ENCODE data around the gene TBC1D32. TPM values are rescaled to one million over a fixed set of nuclear protein-coding genes. Genes with fewer than 3 reads are reported as not detected.
"Not testable (repeated sequence)": the region's sequence is repeated elsewhere in the genome, so short reads cannot be mapped to it uniquely, and the experiment has no call there.

Gene TBC1D32
- total and polyA plus RNA-seq, 5 donors from 2014 or later = 2.2 to 6.0 (median 3.0) TPM

- DNase-seq; H3K27ac ChIP-seq (ENCODE audit: insufficient read depth, low read length, poor library complexity, severe bottlenecking); H3K4me1 ChIP-seq (ENCODE audit: control insufficient read depth, insufficient read depth, low read length, poor library complexity, severe bottlenecking); H3K27me3 Mint-ChIP-seq; H3K36me3 ChIP-seq (ENCODE audit: control insufficient read depth, insufficient read depth, low read length); H3K4me3 Mint-ChIP-seq; H3K27me3 ChIP-seq (ENCODE audit: control insufficient read depth, insufficient read depth, low read length); H3K4me1 Mint-ChIP-seq; H3K4me3 ChIP-seq (ENCODE audit: low read depth, low read length); H3K9me3 ChIP-seq (ENCODE audit: control insufficient read depth in 2 of 2, low read length in 2 of 2); H3K9me3 Mint-ChIP-seq; ATAC-seq (ENCODE audit: low read depth in 2 of 2): not testable (repeated sequence)
- Mint-ChIP-seq H3K27ac (peak overlapping the region in 1 of 3 donors; percentile 79), H3K36me3 (peaks cover 13% of the 10 kb centered on the region)
Observed at GRCh38 chr6:121301156-121301555, 33.1 kb downstream of the TBC1D32 start.

GRCh38 chr6:121297694-121298093, 36.6 kb downstream of the TBC1D32 start:
- H3K27ac ChIP-seq (ENCODE audit: insufficient read depth, low read length, poor library complexity, severe bottlenecking) = no peak overlapping the region
- Mint-ChIP-seq H3K36me3 (peaks cover 22% of the 10 kb centered on the region), H3K4me3 (no peak overlapping the region), H3K27ac (no peak overlapping the region), H3K27me3 (no peaks in the 10 kb centered on the region), H3K9me3 (no peaks in the 10 kb centered on the region), H3K4me1 (peaks cover 0 to 5% (median under 1%) of the 10 kb centered on the region in 4 donors)
- no peaks in the 10 kb centered on the region for H3K27me3 ChIP-seq (ENCODE audit: control insufficient read depth, insufficient read depth, low read length)
- H3K9me3 ChIP-seq (ENCODE audit: control insufficient read depth in 2 of 2, low read length in 2 of 2) = no peaks in the 10 kb centered on the region
- DNase-seq (no peak), ATAC-seq (ENCODE audit: low read depth in 2 of 2) (no peak)
- H3K4me1 ChIP-seq (ENCODE audit: control insufficient read depth, insufficient read depth, low read length, poor library complexity, severe bottlenecking) = no peaks in the 10 kb centered on the region
- no peak overlapping the region for H3K4me3 ChIP-seq (ENCODE audit: low read depth, low read length)
- H3K36me3 ChIP-seq (ENCODE audit: control insufficient read depth, insufficient read depth, low read length) = no peaks in the 10 kb centered on the region

- H3K36me3 Mint-ChIP-seq = peaks cover 31% of the 10 kb centered on the region
- peaks cover 2% of the 10 kb centered on the region for H3K36me3 ChIP-seq (ENCODE audit: control insufficient read depth, insufficient read depth, low read length)
- H3K27me3 Mint-ChIP-seq = no peaks in the 10 kb centered on the region
Observed at GRCh38 chr6:121285041-121285440, 49.2 kb downstream of the TBC1D32 start.

GRCh38 chr6:121274666-121275295, 59.5 kb downstream of the TBC1D32 start:
- no peak for ATAC-seq (ENCODE audit: low read depth in 2 of 2)
- Histone ChIP-seq H3K4me3 (ENCODE audit: low read depth, low read length) (no peak overlapping the region), H3K27me3 (ENCODE audit: control insufficient read depth, insufficient read depth, low read length) (no peaks in the 10 kb centered on the region)

More at GRCh38 chr6:121285041-121285440, 49.2 kb downstream of the TBC1D32 start:
- H3K27ac ChIP-seq (ENCODE audit: insufficient read depth, low read length, poor library complexity, severe bottlenecking) = no peak overlapping the region
- no peaks in the 10 kb centered on the region for H3K27me3 ChIP-seq (ENCODE audit: control insufficient read depth, insufficient read depth, low read length)
- Mint-ChIP-seq H3K4me3 (no peak overlapping the region), H3K4me1 (no peaks in the 10 kb centered on the region), H3K9me3 (peaks cover 0 to 3% (median 0%) of the 10 kb centered on the region in 7 donors), H3K27ac (no peak overlapping the region)
- no peak overlapping the region for H3K4me3 ChIP-seq (ENCODE audit: low read depth, low read length)
- ATAC-seq (ENCODE audit: low read depth in 2 of 2) (no peak), DNase-seq (no peak)
- H3K4me1 ChIP-seq (ENCODE audit: control insufficient read depth, insufficient read depth, low read length, poor library complexity, severe bottlenecking) = no peaks in the 10 kb centered on the region
- no peaks in the 10 kb centered on the region for H3K9me3 ChIP-seq (ENCODE audit: control insufficient read depth in 2 of 2, low read length in 2 of 2)

GRCh38 chr6:121263742-121264141, 70.5 kb downstream of the TBC1D32 start:
- H3K4me3 Mint-ChIP-seq = no peak overlapping the region
- Histone ChIP-seq H3K9me3 (ENCODE audit: control insufficient read depth in 2 of 2, low read length in 2 of 2) (peaks cover 0 to 13% of the 10 kb centered on the region in 2 experiments), H3K27ac (ENCODE audit: insufficient read depth, low read length, poor library complexity, severe bottlenecking) (no peak overlapping the region), H3K27me3 (ENCODE audit: control insufficient read depth, insufficient read depth, low read length) (no peaks in the 10 kb centered on the region), H3K36me3 (ENCODE audit: control insufficient read depth, insufficient read depth, low read length) (peaks cover 3% of the 10 kb centered on the region), H3K4me3 (ENCODE audit: low read depth, low read length) (no peak overlapping the region), H3K4me1 (ENCODE audit: control insufficient read depth, insufficient read depth, low read length, poor library complexity, severe bottlenecking) (no peaks in the 10 kb centered on the region)
- peaks cover 3 to 46% (median 17%) of the 10 kb centered on the region in 7 donors for H3K9me3 Mint-ChIP-seq
- peaks cover 56% of the 10 kb centered on the region for H3K36me3 Mint-ChIP-seq
- H3K4me1 Mint-ChIP-seq = peaks cover 0 to 8% (median under 1%) of the 10 kb centered on the region in 4 donors
- no peak overlapping the region for H3K27ac Mint-ChIP-seq
- ATAC-seq (ENCODE audit: low read depth in 2 of 2) (no peak), DNase-seq (no peak)
- no peaks in the 10 kb centered on the region for H3K27me3 Mint-ChIP-seq

More at GRCh38 chr6:121274666-121275295, 59.5 kb downstream of the TBC1D32 start:
- Histone ChIP-seq H3K9me3 (ENCODE audit: control insufficient read depth in 2 of 2, low read length in 2 of 2) (no peaks in the 10 kb centered on the region), H3K4me1 (ENCODE audit: control insufficient read depth, insufficient read depth, low read length, poor library complexity, severe bottlenecking) (no peaks in the 10 kb centered on the region), H3K36me3 (ENCODE audit: control insufficient read depth, insufficient read depth, low read length) (no peaks in the 10 kb centered on the region), H3K27ac (ENCODE audit: insufficient read depth, low read length, poor library complexity, severe bottlenecking) (no peak overlapping the region)
- Mint-ChIP-seq H3K27me3 (no peaks in the 10 kb centered on the region), H3K4me1 (peaks cover 0 to 4% (median 0%) of the 10 kb centered on the region in 4 donors), H3K27ac (no peak overlapping the region), H3K36me3 (peaks cover 38% of the 10 kb centered on the region), H3K4me3 (no peak overlapping the region), H3K9me3 (peaks cover 0 to 20% (median 5%) of the 10 kb centered on the region in 7 donors)
- DNase-seq = no peak

GRCh38 chr6:121260651-121261102, 73.6 kb downstream of the TBC1D32 start:
- no peaks in the 10 kb centered on the region for H3K4me1 ChIP-seq (ENCODE audit: control insufficient read depth, insufficient read depth, low read length, poor library complexity, severe bottlenecking)
- H3K27ac ChIP-seq (ENCODE audit: insufficient read depth, low read length, poor library complexity, severe bottlenecking) = no peak overlapping the region
- peaks cover 43% of the 10 kb centered on the region for H3K36me3 Mint-ChIP-seq
- H3K9me3 Mint-ChIP-seq = peaks cover 4 to 32% (median 14%) of the 10 kb centered on the region in 7 donors
- no peaks in the 10 kb centered on the region for H3K36me3 ChIP-seq (ENCODE audit: control insufficient read depth, insufficient read depth, low read length)
- peaks cover 0 to 13% of the 10 kb centered on the region in 2 experiments for H3K9me3 ChIP-seq (ENCODE audit: control insufficient read depth in 2 of 2, low read length in 2 of 2)
- ATAC-seq (ENCODE audit: low read depth in 2 of 2) (no peak), DNase-seq (no peak)
- peaks cover 0 to 5% (median 0%) of the 10 kb centered on the region in 4 donors for H3K4me1 Mint-ChIP-seq
- H3K4me3 ChIP-seq (ENCODE audit: low read depth, low read length) = no peak overlapping the region
- no peaks in the 10 kb centered on the region for H3K27me3 ChIP-seq (ENCODE audit: control insufficient read depth, insufficient read depth, low read length)
- no peaks in the 10 kb centered on the region for H3K27me3 Mint-ChIP-seq
- H3K4me3 Mint-ChIP-seq = no peak overlapping the region
- no peak overlapping the region for H3K27ac Mint-ChIP-seq

DNA sequence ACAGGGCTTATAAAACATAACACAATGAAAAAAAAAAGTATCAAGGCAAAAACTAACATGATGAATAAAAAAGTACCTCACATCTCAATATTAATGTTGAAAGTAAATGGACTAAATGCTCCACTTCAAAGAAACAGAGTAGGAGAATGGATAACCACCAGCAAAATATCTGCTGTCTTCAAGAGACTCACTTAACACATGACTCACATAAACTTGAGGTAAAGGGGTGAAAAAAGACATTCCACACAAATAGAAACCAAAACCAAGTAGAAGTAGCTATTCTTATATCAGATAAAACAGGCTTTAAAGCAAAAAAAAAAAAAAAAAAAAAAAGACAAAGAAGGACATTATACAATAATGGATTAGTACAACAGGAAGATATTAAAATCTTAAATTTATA, 86.9 kb downstream of the TBC1D32 start:
- Mint-ChIP-seq H3K4me1 (peaks cover 0 to 5% (median under 1%) of the 10 kb centered on the region in 4 donors), H3K9me3 (peaks cover 4 to 51% (median 18%) of the 10 kb centered on the region in 7 donors), H3K27ac (no peak overlapping the region), H3K36me3 (peaks cover 67% of the 10 kb centered on the region), H3K4me3 (no peak overlapping the region), H3K27me3 (no peaks in the 10 kb centered on the region)
- Histone ChIP-seq H3K4me3 (ENCODE audit: low read depth, low read length) (no peak overlapping the region), H3K27me3 (ENCODE audit: control insufficient read depth, insufficient read depth, low read length) (no peaks in the 10 kb centered on the region), H3K36me3 (ENCODE audit: control insufficient read depth, insufficient read depth, low read length) (no peaks in the 10 kb centered on the region), H3K27ac (ENCODE audit: insufficient read depth, low read length, poor library complexity, severe bottlenecking) (no peak overlapping the region), H3K4me1 (ENCODE audit: control insufficient read depth, insufficient read depth, low read length, poor library complexity, severe bottlenecking) (no peaks in the 10 kb centered on the region), H3K9me3 (ENCODE audit: control insufficient read depth in 2 of 2, low read length in 2 of 2) (peaks cover 6 to 16% of the 10 kb centered on the region in 2 experiments)
- ATAC-seq (ENCODE audit: low read depth in 2 of 2) (no peak), DNase-seq (peak in 1 of 3 donors; percentile 32)

DNA sequence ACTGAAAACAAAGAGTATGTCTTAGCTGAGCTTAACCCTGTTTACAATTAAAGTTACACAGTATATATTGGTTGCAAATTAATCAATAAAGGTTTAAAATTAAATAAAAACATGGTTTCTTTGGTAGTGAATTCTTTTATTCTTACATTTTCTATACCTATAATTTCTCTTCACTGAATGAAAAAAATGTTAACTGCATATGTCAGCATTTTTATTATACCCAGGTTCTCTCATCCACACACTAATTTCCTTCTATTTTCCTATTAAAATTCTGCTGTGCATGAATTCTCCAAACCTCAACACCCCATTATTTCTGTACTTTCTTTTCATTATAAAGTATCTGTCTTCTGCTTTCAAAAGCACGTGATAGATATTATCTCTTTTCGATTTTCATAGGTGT, 91.9 kb downstream of the TBC1D32 start:
- no peak for DNase-seq
- Mint-ChIP-seq H3K4me3 (no peak overlapping the region), H3K9me3 (peaks cover under 1 to 17% (median 5%) of the 10 kb centered on the region in 7 donors), H3K27ac (no peak overlapping the region), H3K36me3 (peaks cover 42% of the 10 kb centered on the region), H3K4me1 (peaks cover 0 to 5% (median under 1%) of the 10 kb centered on the region in 4 donors), H3K27me3 (no peaks in the 10 kb centered on the region)
- ATAC-seq (ENCODE audit: low read depth in 2 of 2) = no peak
- Histone ChIP-seq H3K4me3 (ENCODE audit: low read depth, low read length) (no peak overlapping the region), H3K9me3 (ENCODE audit: control insufficient read depth in 2 of 2, low read length in 2 of 2) (peaks cover 4 to 10% of the 10 kb centered on the region in 2 experiments), H3K4me1 (ENCODE audit: control insufficient read depth, insufficient read depth, low read length, poor library complexity, severe bottlenecking) (no peaks in the 10 kb centered on the region), H3K27me3 (ENCODE audit: control insufficient read depth, insufficient read depth, low read length) (no peaks in the 10 kb centered on the region), H3K36me3 (ENCODE audit: control insufficient read depth, insufficient read depth, low read length) (no peaks in the 10 kb centered on the region), H3K27ac (ENCODE audit: insufficient read depth, low read length, poor library complexity, severe bottlenecking) (no peak overlapping the region)
